Endothelial cell of umbilical vein (primary cell): ENCODE results near the gene PRR20C.

ENCODE experiments used
- EZH2 ChIP-seq: IDR thresholded peaks from 2 replicates; pipeline ENCODE4 v1.6.1; 2012; ENCODE audit warnings: borderline replicate concordance, low read depth, mild to moderate bottlenecking, moderate library complexity, low read length, inconsistent platforms; ENCODE audit not compliant: severe bottlenecking
- FOS ChIP-seq: IDR thresholded peaks from 2 replicates; pipeline ENCODE4 v1.6.1; 2011; ENCODE audit warnings: mild to moderate bottlenecking, low read length, moderate library complexity, borderline replicate concordance; ENCODE audit not compliant: insufficient read depth
- GATA2 ChIP-seq: IDR thresholded peaks from 2 replicates; pipeline ENCODE4 v1.7.0; 2011; ENCODE audit warnings: low read depth, mild to moderate bottlenecking, moderate library complexity, mixed read lengths, low read length; ENCODE audit not compliant: insufficient read length, insufficient read depth
- MAX ChIP-seq: IDR thresholded peaks from 2 replicates; pipeline ENCODE4 v1.6.1; 2011; ENCODE audit not compliant: insufficient read depth, insufficient read length
- MYC ChIP-seq: IDR thresholded peaks from one replicate; pipeline ENCODE4 v1.6.1; 2011; ENCODE audit warnings: mild to moderate bottlenecking, low read depth, low read length
- POLR2A ChIP-seq: IDR thresholded peaks from 2 replicates; pipeline ENCODE4 v1.6.1; 2012; ENCODE audit warnings: low read depth, mild to moderate bottlenecking, control low read depth, low read length
- POLR2AphosphoS5 ChIP-seq: IDR thresholded peaks from 2 replicates; pipeline ENCODE4 v1.6.1; 2012; ENCODE audit warnings: low read depth, mild to moderate bottlenecking, control low read depth, low read length, moderate library complexity; ENCODE audit not compliant: insufficient read depth
- TF ChIP-seq, protein P1 (sequence below), 2 donors: IDR thresholded peaks; 1 replicate in 1 of 2; 2 replicates in 1 of 2; pipeline ENCODE4 v1.5.1; 2011; ENCODE audit warnings: low read length in 2 of 2, mild to moderate bottlenecking in 2 of 2, moderate library complexity in 2 of 2, control low read depth in 1 of 2, inconsistent platforms in 1 of 2, low read depth in 1 of 2; ENCODE audit not compliant: insufficient read depth in 1 of 2; ENCODE audit errors: extremely low read depth in 1 of 2

- TF ChIP-seq GATA2 (no peak), MAX (no peak), EZH2 (no peak), POLR2AphosphoS5 (no peak), POLR2A (no peak), MYC (no peak), FOS (no peak)
- TF ChIP-seq, protein P1, sequence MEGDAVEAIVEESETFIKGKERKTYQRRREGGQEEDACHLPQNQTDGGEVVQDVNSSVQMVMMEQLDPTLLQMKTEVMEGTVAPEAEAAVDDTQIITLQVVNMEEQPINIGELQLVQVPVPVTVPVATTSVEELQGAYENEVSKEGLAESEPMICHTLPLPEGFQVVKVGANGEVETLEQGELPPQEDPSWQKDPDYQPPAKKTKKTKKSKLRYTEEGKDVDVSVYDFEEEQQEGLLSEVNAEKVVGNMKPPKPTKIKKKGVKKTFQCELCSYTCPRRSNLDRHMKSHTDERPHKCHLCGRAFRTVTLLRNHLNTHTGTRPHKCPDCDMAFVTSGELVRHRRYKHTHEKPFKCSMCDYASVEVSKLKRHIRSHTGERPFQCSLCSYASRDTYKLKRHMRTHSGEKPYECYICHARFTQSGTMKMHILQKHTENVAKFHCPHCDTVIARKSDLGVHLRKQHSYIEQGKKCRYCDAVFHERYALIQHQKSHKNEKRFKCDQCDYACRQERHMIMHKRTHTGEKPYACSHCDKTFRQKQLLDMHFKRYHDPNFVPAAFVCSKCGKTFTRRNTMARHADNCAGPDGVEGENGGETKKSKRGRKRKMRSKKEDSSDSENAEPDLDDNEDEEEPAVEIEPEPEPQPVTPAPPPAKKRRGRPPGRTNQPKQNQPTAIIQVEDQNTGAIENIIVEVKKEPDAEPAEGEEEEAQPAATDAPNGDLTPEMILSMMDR (IDR thresholded peaks at IDR 0.05; ENCODE audit: extremely low read depth in 1 of 2, insufficient read depth in 1 of 2, low read depth in 1 of 2, low read length in 2 of 2) = no peak
These were observed 16.3 kb upstream of the PRR20C start for GRCh38 chr13:57137585-57137984.
